LoVo (cell line): Measurements from ENCODE around the gene REELD1.

Experiments used
- DNase-seq: peaks from one replicate; pipeline ENCODE4 v3.0.0-alpha.2; 2016; ENCODE audit warnings: low spot score

The REELD1 gene

GRCh38 chr4:146224326-146224966 is 10.1 kb downstream of the REELD1 start:
- DNase-seq: no peak

DNA sequence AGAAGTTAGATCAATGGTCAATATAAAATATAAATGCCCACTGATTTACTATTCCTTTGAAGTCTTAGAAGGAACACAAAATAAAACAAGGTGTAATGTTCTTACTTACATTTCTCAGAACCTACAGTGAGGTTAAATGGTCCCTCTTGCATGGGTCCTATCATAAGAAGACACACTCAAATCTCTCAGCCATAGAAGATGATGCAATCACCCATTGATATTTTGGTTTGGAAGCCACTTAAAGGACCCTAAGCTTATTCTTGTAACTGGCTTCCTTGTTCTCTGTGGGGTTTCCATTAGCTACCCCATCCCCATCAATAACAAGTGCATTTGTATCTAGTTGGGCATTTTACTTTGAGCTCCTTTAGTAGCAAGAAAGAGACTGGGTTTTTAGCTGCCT is 15.1 kb downstream of the REELD1 start:
- DNase-seq: no peak

DNA sequence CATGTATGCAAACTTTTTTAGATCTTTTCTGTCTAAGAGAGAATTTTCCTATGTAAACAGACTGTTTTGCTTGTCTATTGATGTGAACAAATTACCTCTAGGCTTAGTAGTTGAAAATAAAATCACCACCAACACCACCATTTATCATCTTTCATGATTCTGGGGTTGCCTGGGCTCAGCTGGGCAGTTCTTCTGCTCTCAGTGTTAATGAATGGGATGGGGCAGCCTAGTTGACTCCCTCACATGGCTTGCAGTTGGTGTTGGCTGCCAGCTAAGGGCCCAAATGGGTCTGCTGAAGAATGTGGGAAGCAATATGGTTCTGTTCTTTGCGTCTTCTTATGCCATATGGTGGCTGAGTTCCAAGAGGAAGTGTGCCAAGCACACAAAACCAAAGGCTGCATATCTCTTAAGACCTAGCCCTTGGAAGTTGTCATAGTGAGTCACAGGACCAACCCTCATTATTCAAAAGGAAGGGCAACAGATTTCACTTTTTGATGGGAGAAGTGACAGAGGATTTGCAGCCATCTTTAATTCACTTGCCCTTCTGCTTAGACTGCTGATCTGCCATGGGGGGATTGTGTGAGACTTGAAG is 17.9 kb downstream of the REELD1 start:
- peak; percentile 46 for DNase-seq

DNA sequence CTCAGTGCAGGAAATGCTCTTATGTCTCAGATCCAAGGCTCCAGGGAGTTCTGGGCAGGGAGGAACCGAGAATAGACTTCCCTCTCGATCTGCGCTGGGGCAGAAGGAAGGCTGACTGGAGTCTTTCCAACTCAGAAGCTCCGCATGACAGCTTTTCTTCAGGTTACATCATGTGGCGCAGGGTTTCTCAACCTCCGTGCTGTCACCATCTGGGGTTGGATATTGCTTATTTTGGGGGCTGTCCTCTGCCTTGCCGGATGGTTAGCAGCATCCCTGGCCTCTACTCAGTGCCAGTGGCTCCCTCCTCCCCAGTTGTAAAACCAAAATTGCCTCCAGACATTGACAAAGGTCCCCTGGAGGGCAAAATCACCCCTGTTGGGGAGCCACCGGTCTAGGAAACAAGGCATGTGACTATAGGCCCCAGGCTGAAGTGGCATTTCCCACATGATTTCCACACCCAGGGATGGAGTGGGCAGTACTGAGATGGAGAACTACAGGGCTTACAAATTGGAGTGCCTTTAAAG is 21.4 kb downstream of the REELD1 start:
- no peak for DNase-seq

GRCh38 chr4:146236216-146236615 is 21.9 kb downstream of the REELD1 start:
- DNase-seq: no peak

DNA sequence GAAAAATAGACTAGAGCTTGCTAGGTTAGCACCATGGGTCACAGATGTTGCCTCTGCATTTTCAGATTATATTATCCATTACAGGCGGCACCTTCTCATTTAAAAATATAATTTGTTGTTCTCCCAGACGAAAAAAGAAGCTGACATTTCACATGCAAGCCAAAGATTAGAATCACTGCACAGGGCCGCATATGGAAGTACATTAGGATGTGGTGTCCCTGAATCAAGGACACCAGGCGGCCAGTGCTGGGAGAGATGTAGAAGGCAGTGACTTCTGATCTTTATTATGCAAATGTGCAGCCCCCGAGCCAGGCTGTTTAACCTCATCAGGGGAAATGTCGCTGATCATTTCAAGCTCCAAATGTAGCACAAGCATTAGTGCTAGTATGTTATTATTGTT is 22.8 kb downstream of the REELD1 start:
- DNase-seq: no peak

- no peak for DNase-seq
Measured at GRCh38 chr4:146238107-146238506, 23.8 kb downstream of the REELD1 start.

GRCh38 chr4:146243141-146243882 is 29.0 kb downstream of the REELD1 start:
- DNase-seq: no peak

DNA sequence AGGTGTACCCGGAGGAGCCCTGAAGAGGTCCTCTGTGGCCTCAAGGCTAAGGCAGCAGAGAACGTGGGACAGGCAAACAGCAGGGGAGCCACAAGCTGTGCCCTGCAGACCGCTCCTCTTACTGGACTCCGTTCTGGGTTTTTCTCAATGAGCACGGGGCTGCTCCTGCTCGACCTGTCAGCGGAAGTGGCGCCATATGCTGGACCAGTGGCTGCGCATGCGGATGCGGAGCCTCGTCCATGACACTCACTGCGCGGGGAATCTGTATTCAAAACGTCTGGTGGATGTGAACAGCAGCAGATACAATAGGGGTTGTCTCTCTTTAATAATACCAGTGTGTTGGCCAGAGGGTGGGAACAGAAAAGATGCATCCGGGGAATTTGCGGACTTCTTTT is 29.5 kb downstream of the REELD1 start:
- DNase-seq: no peak

- no peak for DNase-seq
Measured at GRCh38 chr4:146244496-146244895, 30.2 kb downstream of the REELD1 start.

DNA sequence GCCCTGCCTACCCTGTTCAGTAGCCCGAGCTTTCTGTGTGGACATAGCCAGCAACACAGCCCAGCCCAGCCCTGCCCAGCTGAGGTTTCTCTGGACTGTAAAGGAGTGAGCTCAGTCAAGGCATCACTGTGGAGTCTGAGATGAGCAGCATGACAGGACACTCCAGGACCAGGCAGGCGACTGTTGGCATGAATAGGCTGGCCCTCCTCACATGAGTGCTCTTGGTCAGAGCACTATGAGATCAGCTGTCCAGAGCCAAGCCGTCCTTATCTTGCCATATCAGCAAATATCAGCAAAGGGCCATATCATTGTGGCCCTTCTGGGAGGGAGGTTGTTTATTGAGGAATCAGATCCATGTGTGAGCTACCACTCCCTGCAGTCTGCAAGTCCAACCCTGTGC is 30.9 kb downstream of the REELD1 start:
- no peak for DNase-seq

DNA sequence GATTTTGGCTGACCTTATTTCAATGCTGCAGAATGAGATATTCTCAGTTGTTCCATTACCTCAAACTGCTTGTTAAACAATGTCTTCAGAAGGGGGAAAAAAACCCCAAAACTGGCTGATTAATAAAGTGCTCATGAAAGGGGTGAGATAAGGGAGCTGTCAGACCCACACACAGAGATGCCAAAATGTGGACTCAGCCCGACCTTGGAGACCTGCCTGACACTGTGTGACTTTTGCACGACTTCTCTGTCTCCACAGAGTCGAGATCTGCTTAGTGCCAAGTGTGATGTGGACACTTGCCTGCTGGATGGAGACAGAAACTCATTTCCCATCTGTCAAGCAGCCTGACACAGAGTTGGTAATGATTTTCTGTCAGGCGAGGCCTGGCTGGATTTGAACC is 31.5 kb downstream of the REELD1 start:
- DNase-seq: no peak

GRCh38 chr4:146246381-146246780 is 32.0 kb downstream of the REELD1 start:
- DNase-seq: no peak

- DNase-seq: no peak
Measured at GRCh38 chr4:146247356-146247755, 33.0 kb downstream of the REELD1 start.

DNA sequence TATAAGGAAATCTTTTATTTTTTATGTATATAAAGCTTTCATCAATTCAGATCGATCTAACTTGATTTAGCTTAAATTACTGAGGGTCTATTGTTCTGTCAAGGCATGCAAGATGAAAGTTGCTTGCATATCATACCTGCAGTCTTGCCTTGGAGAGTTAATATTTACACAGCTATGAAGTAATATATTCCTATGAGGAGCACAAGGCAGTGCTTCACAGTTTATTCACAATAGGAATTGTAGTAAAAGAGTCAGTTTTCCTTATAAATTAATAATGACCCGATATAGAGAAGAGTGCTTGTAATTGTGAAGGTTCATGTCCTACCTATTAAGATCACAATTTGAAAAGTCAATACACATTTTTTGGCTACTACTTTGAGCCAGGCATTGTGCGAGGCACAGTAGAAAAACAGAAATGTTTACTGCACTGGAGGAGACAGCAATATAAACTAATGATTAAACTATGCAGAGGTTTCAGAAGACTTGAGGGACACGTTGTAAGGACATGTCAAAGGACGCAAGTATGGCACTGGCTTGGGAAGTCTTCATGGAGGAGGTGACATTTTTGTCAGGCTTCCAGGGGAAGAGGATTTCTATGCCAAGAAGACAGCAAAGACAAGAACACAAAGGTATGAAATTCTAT is 38.8 kb downstream of the REELD1 start:
- no peak for DNase-seq

- DNase-seq: no peak
Measured at GRCh38 chr4:146255463-146255862, 41.1 kb downstream of the REELD1 start.

DNA sequence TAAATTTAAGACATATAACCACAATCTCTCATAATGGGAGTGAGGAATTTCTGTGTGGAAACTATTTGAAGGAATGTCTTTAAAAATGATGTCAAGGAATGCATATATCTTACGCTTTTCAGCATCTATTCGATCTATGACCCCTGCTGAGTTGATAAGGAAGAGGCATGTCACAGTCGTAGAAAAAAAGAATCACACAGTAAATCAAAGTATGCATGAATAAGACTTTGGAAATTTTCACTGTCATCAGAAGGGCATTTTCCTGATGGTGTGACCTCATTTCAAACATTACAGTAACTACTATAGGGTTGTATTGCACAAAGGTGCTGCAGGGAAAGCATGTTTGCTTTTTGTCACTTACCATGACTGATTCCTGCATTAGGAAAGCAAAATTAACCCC is 41.5 kb downstream of the REELD1 start:
- no peak for DNase-seq

DNA sequence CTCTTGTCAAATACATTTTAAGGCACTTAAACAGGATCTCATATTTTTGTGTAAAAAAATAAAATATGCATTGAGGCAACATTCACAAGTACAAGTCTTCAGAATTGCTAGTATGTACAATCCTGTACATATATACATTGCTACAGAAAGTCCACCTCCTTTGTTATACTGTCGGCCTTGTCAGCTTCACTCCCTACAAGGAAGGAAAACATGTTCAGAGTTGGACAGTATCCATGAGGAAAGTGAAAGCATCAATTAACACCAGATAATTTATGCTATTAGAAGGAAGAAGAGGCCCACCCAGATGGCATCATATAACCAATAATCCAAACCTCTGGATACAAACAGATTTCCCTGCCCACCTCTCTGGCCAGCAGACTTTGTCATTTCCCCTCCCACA is 42.0 kb downstream of the REELD1 start:
- DNase-seq: no peak

DNA sequence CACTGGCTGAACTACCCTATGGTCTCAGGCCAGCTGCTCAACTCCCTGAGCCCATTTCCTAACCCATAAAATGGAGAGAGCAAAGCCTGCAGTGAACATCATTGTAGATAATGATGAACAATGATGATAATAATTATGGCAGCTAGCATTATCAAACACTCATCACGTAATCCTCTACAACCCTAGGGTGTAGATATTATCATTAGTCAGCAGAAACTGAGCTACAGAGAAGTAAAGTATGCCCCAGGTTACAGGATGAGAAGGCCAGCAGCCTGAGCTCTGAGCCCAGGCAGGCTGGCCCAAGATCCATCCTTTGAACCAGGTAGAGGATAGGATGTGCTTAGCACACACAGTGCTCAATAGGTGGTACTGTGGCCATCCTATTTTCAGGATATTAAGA is 43.2 kb downstream of the REELD1 start:
- no peak for DNase-seq

DNA sequence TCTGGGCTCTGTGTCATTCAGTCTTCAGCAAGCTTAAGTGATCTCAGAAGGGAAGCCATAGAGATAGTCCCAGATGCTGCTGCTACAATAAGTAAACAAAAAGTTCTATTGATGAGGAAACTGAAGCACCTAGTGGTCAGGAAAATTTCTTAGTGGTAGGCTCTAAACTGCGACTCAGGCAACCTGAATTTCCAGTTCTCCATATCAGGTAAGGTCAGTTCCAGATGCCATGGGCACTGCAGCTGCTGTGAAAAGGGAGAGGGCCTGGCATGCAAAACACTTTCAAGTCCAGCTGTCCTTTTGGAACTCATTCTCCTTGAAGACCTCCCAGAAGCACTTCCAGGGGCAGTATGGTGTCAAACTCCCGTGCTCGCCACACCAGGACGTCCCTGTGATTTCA is 46.2 kb downstream of the REELD1 start:
- no peak for DNase-seq

- DNase-seq: no peak
Measured at GRCh38 chr4:146261041-146261440, 46.7 kb downstream of the REELD1 start.

DNA sequence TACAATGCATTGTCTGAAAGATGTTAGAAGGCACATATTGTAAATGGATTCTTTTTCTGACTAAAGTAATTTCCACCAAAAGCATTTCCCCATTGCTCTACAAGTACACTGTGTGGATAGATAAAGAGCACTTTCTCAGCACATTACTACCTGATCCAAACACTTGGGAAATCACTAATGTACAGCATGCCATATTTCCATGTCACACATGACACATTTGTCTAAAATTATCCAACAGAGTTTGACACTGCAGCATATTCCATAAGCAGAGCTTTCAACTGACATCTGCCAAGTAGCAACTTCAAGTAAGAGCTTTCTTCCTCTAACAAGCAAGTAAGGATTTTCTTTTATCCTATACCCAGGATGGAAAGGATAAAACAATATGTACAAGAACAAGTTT is 49.5 kb downstream of the REELD1 start:
- no peak for DNase-seq

DNA sequence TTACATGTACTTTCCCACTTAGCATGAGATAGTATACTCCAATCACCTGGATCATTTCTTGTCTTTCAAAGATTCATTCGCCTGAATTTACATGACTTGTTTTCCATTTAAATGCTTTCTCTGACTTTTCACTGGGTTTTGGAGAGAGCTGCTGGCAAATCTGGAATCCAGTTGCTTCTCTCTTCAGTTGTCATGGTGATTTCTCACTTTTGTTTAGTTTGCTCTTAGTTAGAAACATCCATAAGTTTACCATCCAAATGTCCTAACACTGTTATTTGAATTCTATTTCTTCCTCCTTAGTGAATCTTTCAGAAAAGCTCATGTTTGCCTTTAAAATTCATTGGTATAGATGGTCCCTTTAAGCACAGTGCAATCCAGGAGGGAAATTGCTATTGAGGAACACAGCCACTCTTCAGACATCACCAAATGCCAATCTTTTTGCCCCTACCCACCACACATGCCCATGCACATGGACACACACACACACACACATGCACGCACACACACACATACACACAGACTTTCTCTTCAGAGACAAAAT is 51.7 kb downstream of the REELD1 start:
- DNase-seq: no peak
